GM12892 (cell line): ENCODE data around the gene NRXN2.

Experiments
- POLR2A ChIP-seq: IDR thresholded peaks from 2 replicates; pipeline ENCODE4 v1.6.1; 2011; ENCODE audit warnings: low read depth, low read length, control low read depth
- POLR2AphosphoS5 ChIP-seq: IDR thresholded peaks from 2 replicates; pipeline ENCODE4 v1.6.1; 2011; ENCODE audit warnings: low read depth, low read length, control low read depth

GRCh38 chr11:64649291-64649697 lies 73.7 kb downstream of the NRXN2 start:
- TF ChIP-seq POLR2A (no peak), POLR2AphosphoS5 (no peak)
